ENCODE data around the gene ZNF521.

DNA sequence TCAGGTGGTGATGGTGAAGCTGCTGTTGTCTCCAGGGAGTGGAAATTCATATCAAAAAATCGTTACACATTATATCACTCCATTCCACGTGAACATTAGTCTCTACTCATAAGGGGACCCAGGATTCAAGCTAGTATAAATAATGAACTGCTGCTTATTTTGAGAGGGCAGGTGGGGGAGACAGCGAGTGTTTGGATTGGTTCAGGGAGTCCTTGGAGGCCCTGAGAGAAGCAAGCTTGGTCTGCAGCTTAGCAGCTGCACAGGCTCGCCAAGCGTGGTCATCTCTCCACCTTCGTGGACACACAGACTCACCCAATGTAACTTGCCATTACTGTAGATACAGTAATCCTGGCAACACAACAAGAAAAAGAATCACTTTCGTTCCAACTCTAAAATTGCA is 177.6 kb downstream of the ZNF521 start:
- TF ChIP-seq, protein P1, sequence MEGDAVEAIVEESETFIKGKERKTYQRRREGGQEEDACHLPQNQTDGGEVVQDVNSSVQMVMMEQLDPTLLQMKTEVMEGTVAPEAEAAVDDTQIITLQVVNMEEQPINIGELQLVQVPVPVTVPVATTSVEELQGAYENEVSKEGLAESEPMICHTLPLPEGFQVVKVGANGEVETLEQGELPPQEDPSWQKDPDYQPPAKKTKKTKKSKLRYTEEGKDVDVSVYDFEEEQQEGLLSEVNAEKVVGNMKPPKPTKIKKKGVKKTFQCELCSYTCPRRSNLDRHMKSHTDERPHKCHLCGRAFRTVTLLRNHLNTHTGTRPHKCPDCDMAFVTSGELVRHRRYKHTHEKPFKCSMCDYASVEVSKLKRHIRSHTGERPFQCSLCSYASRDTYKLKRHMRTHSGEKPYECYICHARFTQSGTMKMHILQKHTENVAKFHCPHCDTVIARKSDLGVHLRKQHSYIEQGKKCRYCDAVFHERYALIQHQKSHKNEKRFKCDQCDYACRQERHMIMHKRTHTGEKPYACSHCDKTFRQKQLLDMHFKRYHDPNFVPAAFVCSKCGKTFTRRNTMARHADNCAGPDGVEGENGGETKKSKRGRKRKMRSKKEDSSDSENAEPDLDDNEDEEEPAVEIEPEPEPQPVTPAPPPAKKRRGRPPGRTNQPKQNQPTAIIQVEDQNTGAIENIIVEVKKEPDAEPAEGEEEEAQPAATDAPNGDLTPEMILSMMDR (IDR thresholded peaks at IDR 0.05): no peak
- no peak for TF ChIP-seq POLR2A (IDR thresholded peaks at IDR 0.05)
- no peak for TF ChIP-seq EP300 (IDR thresholded peaks at IDR 0.05)
- no peak for TF ChIP-seq POLR2AphosphoS5 (IDR thresholded peaks at IDR 0.05)

Data from upper lobe of left lung (tissue), 4 donors.